HepG2 (cell line): ENCODE results near the gene BCAS1. TPM values are rescaled to one million over a fixed set of nuclear protein-coding genes. Genes with fewer than 3 reads are reported as not detected.

Experiments
- ATAC-seq: fragments of 200-7000 bp; cut with Tn5 transposase; 3 replicates; pipeline ENCODE4 v1.9.1; 2020; ENCODE audit warnings: mild to moderate bottlenecking, moderate library complexity
- BruUV-seq: library from RNA; stranded (reverse); fragments of 400-500 nt; replicated peaks from 2 replicates; lab custom pipeline; 2021; lab: Mats Ljungman, UMichigan
- CTCF ChIA-PET: fragments of 300-600 bp; formaldehyde crosslinking; extraction: SDS; loops from one replicate; lab custom pipeline; 2021; ENCODE audit warnings: low total read pairs, inconsistent platforms, low intra/inter-chr PET ratio; lab: Yijun Ruan, JAX
- POLR2A ChIA-PET: fragments of 350-600 bp; sonication (Branson Sonifier 250); formaldehyde crosslinking; loops from one replicate; lab custom pipeline; 2020; ENCODE audit warnings: antibody characterized with exemption, inconsistent platforms; lab: Yijun Ruan, JAX
- DNase-seq: peaks from one replicate; pipeline ENCODE4 v3.0.0-alpha.2; 2015; ENCODE audit warnings: low spot score
- FAIRE-seq: peaks from 3 replicates; lab custom pipeline; 2011; peaks lifted over from hg19 to GRCh38; lab: Jason Lieb, UNC
- H2AFZ ChIP-seq: one replicate; pipeline ENCODE4 v1.6.1; 2011; ENCODE audit warnings: low read length, inconsistent platforms
- H3K27ac ChIP-seq: fragments of 300-600 bp; 3 replicates; pipeline ENCODE4 v1.8.0; 2011; ENCODE audit warnings: mixed run types, mild to moderate bottlenecking, mixed read lengths, low read length, inconsistent platforms; ENCODE audit not compliant: insufficient read depth; ENCODE audit errors: extremely low read length
- H3K27me3 ChIP-seq, 2 experiments: fragments of 200-600 bp in 1 of 2; 2 replicates in 1 of 2; 3 replicates in 1 of 2; pipeline versions ENCODE4 v1.6.0 to v1.8.0; 2011; ENCODE audit warnings: low read length in 2 of 2, mild to moderate bottlenecking in 2 of 2, moderate library complexity in 2 of 2, inconsistent platforms in 1 of 2; ENCODE audit not compliant: insufficient read depth in 2 of 2, control insufficient read depth in 1 of 2
- H3K36me3 ChIP-seq, 2 experiments: fragments of 200-600 bp in 1 of 2; replicated peaks in 1 of 2; 2 replicates in 1 of 2; 3 replicates in 1 of 2; pipeline versions ENCODE4 v1.5.1 to v1.8.0; 2011; ENCODE audit warnings: low read length in 2 of 2, inconsistent platforms in 1 of 2; ENCODE audit not compliant: insufficient read depth in 2 of 2, control insufficient read depth in 1 of 2
- H3K4me1 ChIP-seq: 2 replicates; pipeline ENCODE4 v1.5.1; 2012; ENCODE audit warnings: low read length, inconsistent platforms; ENCODE audit not compliant: insufficient read depth
- H3K4me2 ChIP-seq: 2 replicates; pipeline ENCODE4 v1.6.0; 2011; ENCODE audit warnings: low read depth, low read length, inconsistent platforms
- H3K4me3 ChIP-seq, 3 experiments: fragments of 200-600 bp in 1 of 3; sonication (generic), shearing (Covaris generic) in 1 of 3; replicated peaks in 1 of 3; 2 replicates each; pipeline ENCODE4 v1.5.1; 2011 to 2016; ENCODE audit warnings: low read length in 3 of 3, inconsistent platforms in 2 of 3, low read depth in 2 of 3, mild to moderate bottlenecking in 2 of 3, control low read depth in 1 of 3, mixed read lengths in 1 of 3; ENCODE audit not compliant: insufficient read depth in 1 of 3
- H3K79me2 ChIP-seq: one replicate; pipeline ENCODE4 v1.6.1; 2011; ENCODE audit warnings: low read length, inconsistent platforms; ENCODE audit not compliant: insufficient read depth
- H3K9ac ChIP-seq: 2 replicates; pipeline ENCODE4 v1.6.0; 2011; ENCODE audit warnings: mild to moderate bottlenecking, low read depth, low read length, inconsistent platforms; ENCODE audit not compliant: insufficient read depth
- H3K9me3 ChIP-seq: 2 replicates; pipeline ENCODE4 v1.5.1; 2012; ENCODE audit warnings: mild to moderate bottlenecking, low read length
- H4K20me1 ChIP-seq: 2 replicates; pipeline ENCODE4 v1.6.0; 2011; ENCODE audit warnings: inconsistent platforms, mild to moderate bottlenecking, low read length, moderate library complexity; ENCODE audit not compliant: insufficient read depth
- CREB1 ChIP-seq, 2 experiments: fragments of 450-650 bp in 1 of 2; IDR thresholded peaks; 2 replicates each; pipeline ENCODE4 v1.6.1; 2016 to 2017; ENCODE audit warnings: control low read depth in 1 of 2, mild to moderate bottlenecking in 1 of 2, missing compliant biosample characterization in 1 of 2, missing genetic modification characterization in 1 of 2
- MAFK ChIP-seq, 2 experiments: IDR thresholded peaks in 1 of 2; conservative IDR thresholded peaks in 1 of 2; 2 replicates each; pipeline ENCODE4 v1.6.1; 2011; ENCODE audit warnings: improper control_type of control experiment in 2 of 2, low read length in 2 of 2
- MIER2 ChIP-seq: IDR thresholded peaks from 2 replicates; pipeline ENCODE4 v1.6.1; 2016; ENCODE audit warnings: missing biosample characterization, missing genetic modification reagents
- NFE2L1 ChIP-seq: sonication (generic); formaldehyde crosslinking; IDR thresholded peaks from 2 replicates; pipeline ENCODE4 v1.4.0; 2020; ENCODE audit warnings: missing genetic modification reagents, mild to moderate bottlenecking, borderline replicate concordance
- SMARCE1 ChIP-seq: fragments of 450-650 bp; IDR thresholded peaks from 2 replicates; pipeline ENCODE4 v1.6.1; 2017; ENCODE audit warnings: borderline replicate concordance
- YEATS4 ChIP-seq: sonication (generic); formaldehyde crosslinking; IDR thresholded peaks from 2 replicates; pipeline ENCODE4 v1.4.0; 2020; ENCODE audit warnings: missing genetic modification reagents, borderline replicate concordance
- ZNF570 ChIP-seq: sonication (generic); formaldehyde crosslinking; IDR thresholded peaks from 2 replicates; pipeline ENCODE4 v1.4.0; 2020; ENCODE audit warnings: mild to moderate bottlenecking, missing genetic modification reagents, borderline replicate concordance
- ZNF660 ChIP-seq: sonication (generic); formaldehyde crosslinking; IDR thresholded peaks from 2 replicates; pipeline ENCODE4 v1.5.1; 2020; ENCODE audit warnings: mild to moderate bottlenecking, low read depth, missing genetic modification reagents, borderline replicate concordance
- ZNF670 ChIP-seq: sonication (generic); formaldehyde crosslinking; IDR thresholded peaks from 2 replicates; pipeline ENCODE4 v1.8.0; 2022; ENCODE audit warnings: mild to moderate bottlenecking, missing genetic modification reagents, borderline replicate concordance
- WGBS: methylation state at CpG from one replicate; pipeline ENCODE4 v1.1.6; 2017; ENCODE audit warnings: low lambda C conversion rate; 5-methylcytosine and 5-hydroxymethylcytosine counted together
- in situ Hi-C: cut with HindIII; loops from 2 replicates; pipeline ENCODE4 v1.10.0; 2017; ENCODE audit warnings: low pct_unique_long_range_greater_than_20kb; ENCODE audit not compliant: extremely low pct_ligation_motif_present
- intact Hi-C: fragments of 100-400 bp; cut with micrococcal nuclease; formaldehyde crosslinking; loops from one replicate; pipeline ENCODE4 v1.10.0; 2022; ENCODE audit not compliant: unreplicated experiment
- polyA plus RNA-seq, 8 experiments: library from polyadenylated mRNA; depleted of rRNA in 3 of 8; stranded (reverse) in 7 of 8; unstranded in 1 of 8; fragments of >200 nt; fragmentation: Illumina TruSeq in 4 of 8; extraction: Trizol in 4 of 8; gene quantifications; 2 replicates each; pipeline versions ENCODE4 v1.2.1 to v1.2.3, GENCODE V29; 2011 to 2016; ENCODE audit warnings: low read depth in 4 of 8, missing spikeins in 1 of 8, mixed read lengths in 1 of 8; ENCODE audit not compliant: insufficient read depth in 1 of 8
- total RNA-seq, 5 experiments: library from RNA; depleted of rRNA; stranded (reverse); fragments of >200 nt; fragmentation: Illumina TruSeq; extraction: Trizol; gene quantifications; 2 replicates each; pipeline ENCODE4 v1.2.3, GENCODE V29; 2016; ENCODE audit warnings: low read depth in 1 of 5
- TF ChIP-seq, protein P1 (sequence below): sonication (generic); formaldehyde crosslinking; IDR thresholded peaks from 2 replicates; pipeline ENCODE4 v1.8.0; 2022; ENCODE audit warnings: mild to moderate bottlenecking, missing genetic modification reagents, borderline replicate concordance
- TF ChIP-seq, protein P2 (sequence below): sonication (generic); formaldehyde crosslinking; IDR thresholded peaks from 2 replicates; pipeline ENCODE4 v1.5.0; 2020; ENCODE audit warnings: mild to moderate bottlenecking, missing genetic modification reagents
- TF ChIP-seq, protein P3 (sequence below): sonication (generic); formaldehyde crosslinking; IDR thresholded peaks from 2 replicates; pipeline ENCODE4 v1.5.0; 2020; ENCODE audit warnings: mild to moderate bottlenecking, missing genetic modification reagents, moderate library complexity

BCAS1 gene
- total and polyA plus RNA-seq, 2 of the 13 experiments (the other 11 are each of a cell fraction or from before 2014, with no cell fraction given), result 0.55 to 0.91 TPM

DNA sequence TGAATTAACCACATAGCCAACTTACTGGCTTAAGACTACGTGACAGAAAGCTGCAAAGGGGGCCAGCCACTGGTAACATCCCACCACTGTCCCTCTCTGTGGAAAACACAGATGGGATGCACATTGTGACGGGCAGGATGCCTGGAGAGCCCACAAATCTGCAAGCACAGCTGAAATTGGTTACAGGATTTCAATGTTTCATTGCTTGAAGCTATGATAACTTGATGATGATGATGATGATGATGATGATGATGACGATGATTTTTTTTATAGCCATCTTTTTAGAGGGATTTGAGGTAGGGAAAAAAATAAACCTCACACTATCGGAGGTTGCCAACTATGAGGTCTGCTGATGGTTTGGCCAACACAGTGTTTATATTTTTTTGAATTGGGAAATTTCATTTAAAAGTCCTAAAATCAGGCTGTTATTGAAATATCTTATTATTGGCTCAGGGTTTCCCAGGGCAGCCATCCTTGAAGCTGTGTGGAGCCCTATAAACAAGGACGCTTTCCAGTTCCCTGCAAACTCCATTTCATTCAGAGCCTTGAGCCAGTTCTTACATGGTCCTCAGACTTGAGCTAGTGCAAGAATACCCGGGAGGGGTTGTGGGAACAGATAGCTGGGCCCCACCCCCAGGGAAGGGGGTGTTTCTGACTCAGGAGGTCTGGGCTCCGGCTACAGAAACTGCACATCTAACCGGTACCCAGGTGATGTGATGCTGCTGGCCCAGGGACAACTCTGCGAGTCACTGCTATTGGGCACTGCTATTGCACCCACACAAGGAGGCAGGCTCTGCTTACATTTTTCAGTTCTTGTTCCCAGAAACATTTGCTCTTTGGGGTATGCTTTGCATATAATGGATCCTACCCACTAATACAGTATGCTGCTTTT, 27.1 kb downstream of the BCAS1 start:
- CTCF ChIA-PET, result no interaction called here

DNA sequence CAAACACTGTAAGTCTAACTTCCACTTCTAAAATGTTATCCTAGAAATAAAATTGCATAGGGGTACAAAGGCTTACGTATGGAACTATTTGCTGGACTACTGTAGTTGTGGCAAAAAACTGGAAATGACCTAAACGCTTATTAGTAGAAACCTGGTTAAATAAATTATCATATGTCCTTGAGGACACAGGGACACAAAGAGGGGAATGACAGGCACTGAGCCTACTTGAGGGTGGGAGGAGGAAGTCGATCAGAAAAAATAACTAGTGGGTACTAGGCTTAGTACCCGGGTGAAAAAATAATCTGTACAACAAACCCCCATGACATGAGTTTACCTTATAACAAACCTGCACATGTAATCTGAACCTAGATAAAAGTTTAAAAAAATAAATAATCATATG, 28.4 kb downstream of the BCAS1 start:
- POLR2A ChIA-PET, result no interaction called here
- H3K4me3 ChIP-seq, result no peak overlapping the region
- no peaks in the 10 kb centered on the region for H3K79me2 ChIP-seq
- H3K9ac ChIP-seq, result no peak overlapping the region
- intact Hi-C loops, result no loop called here
- H3K27ac ChIP-seq, result no peak overlapping the region
- CTCF ChIA-PET, result no interaction called here
- H3K27me3 ChIP-seq, result no peaks in the 10 kb centered on the region
- no peaks in the 10 kb centered on the region for H3K4me1 ChIP-seq
- no peak overlapping the region for H3K4me2 ChIP-seq
- BruUV-seq, result no TSS peak
- 66% methylated on average over 4 of the region's 4 CpGs for WGBS
- ATAC-seq, result no peak
- no peak for FAIRE-seq
- no peaks in the 10 kb centered on the region for H3K9me3 ChIP-seq
- no peaks in the 10 kb centered on the region for H3K36me3 ChIP-seq
- no peaks in the 10 kb centered on the region for H4K20me1 ChIP-seq
- no peak for DNase-seq
- in situ Hi-C loops, result no loop called here
- no peak overlapping the region for H2AFZ ChIP-seq
- TF ChIP-seq ZNF660 (CRISPR knock-in tag) (no peak), ZNF670 (CRISPR knock-in tag) (no peak), ZNF570 (CRISPR knock-in tag) (no peak), MIER2 (no peak), YEATS4 (CRISPR knock-in tag) (no peak), NFE2L1 (no peak)
- TF ChIP-seq, protein P1, sequence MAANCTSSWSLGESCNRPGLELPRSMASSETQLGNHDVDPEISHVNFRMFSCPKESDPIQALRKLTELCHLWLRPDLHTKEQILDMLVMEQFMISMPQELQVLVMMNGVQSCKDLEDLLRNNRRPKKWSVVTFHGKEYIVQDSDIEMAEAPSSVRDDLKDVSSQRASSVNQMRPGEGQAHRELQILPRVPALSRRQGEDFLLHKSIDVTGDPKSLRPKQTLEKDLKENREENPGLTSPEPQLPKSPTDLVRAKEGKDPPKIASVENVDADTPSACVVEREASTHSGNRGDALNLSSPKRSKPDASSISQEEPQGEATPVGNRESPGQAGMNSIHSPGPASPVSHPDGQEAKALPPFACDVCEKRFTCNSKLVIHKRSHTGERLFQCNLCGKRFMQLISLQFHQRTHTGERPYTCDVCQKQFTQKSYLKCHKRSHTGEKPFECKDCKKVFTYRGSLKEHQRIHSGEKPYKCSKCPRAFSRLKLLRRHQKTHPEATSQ (CRISPR knock-in tag), result no peak
- TF ChIP-seq, protein P2, sequence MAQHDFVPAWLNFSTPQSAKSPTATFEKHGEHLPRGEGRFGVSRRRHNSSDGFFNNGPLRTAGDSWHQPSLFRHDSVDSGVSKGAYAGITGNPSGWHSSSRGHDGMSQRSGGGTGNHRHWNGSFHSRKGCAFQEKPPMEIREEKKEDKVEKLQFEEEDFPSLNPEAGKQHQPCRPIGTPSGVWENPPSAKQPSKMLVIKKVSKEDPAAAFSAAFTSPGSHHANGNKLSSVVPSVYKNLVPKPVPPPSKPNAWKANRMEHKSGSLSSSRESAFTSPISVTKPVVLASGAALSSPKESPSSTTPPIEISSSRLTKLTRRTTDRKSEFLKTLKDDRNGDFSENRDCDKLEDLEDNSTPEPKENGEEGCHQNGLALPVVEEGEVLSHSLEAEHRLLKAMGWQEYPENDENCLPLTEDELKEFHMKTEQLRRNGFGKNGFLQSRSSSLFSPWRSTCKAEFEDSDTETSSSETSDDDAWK, result no peak

More for the DNA sequence above, 27.1 kb downstream of the BCAS1 start:
- intact Hi-C loops, result no loop called here
- POLR2A ChIA-PET, result no interaction called here
- H3K27ac ChIP-seq, result no peak overlapping the region
- no TSS peak for BruUV-seq
- DNase-seq, result no peak
- in situ Hi-C loops, result no loop called here
- H3K79me2 ChIP-seq, result no peaks in the 10 kb centered on the region
- ATAC-seq, result no peak
- no peaks in the 10 kb centered on the region for H3K36me3 ChIP-seq
- H3K9ac ChIP-seq, result no peak overlapping the region
- H4K20me1 ChIP-seq, result no peaks in the 10 kb centered on the region
- no peaks in the 10 kb centered on the region for H3K9me3 ChIP-seq
- H3K27me3 ChIP-seq, result no peaks in the 10 kb centered on the region
- no peak for FAIRE-seq
- no peaks in the 10 kb centered on the region for H3K4me1 ChIP-seq
- no peak overlapping the region for H2AFZ ChIP-seq
- no peak for TF ChIP-seq SMARCE1
- peak; percentile 93 for TF ChIP-seq CREB1 (IDR thresholded peaks at IDR 0.05)
- no peak for TF ChIP-seq CREB1 (CRISPR knock-in tag; IDR thresholded peaks at IDR 0.05)
- TF ChIP-seq MAFK (conservative IDR thresholded peaks at IDR 0.05 in 1 of 2, IDR thresholded peaks at IDR 0.05 in 1 of 2; ENCODE audit: low read length in 2 of 2), result peak; percentile 58 to 60; a peak in 2 of 4 replicates
- TF ChIP-seq, protein P3, sequence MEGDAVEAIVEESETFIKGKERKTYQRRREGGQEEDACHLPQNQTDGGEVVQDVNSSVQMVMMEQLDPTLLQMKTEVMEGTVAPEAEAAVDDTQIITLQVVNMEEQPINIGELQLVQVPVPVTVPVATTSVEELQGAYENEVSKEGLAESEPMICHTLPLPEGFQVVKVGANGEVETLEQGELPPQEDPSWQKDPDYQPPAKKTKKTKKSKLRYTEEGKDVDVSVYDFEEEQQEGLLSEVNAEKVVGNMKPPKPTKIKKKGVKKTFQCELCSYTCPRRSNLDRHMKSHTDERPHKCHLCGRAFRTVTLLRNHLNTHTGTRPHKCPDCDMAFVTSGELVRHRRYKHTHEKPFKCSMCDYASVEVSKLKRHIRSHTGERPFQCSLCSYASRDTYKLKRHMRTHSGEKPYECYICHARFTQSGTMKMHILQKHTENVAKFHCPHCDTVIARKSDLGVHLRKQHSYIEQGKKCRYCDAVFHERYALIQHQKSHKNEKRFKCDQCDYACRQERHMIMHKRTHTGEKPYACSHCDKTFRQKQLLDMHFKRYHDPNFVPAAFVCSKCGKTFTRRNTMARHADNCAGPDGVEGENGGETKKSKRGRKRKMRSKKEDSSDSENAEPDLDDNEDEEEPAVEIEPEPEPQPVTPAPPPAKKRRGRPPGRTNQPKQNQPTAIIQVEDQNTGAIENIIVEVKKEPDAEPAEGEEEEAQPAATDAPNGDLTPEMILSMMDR (CRISPR knock-in tag), result 0 out of 2 replicates have a peak, but pooled peaks have one; percentile 14
- no peak overlapping the region for H3K4me3 ChIP-seq
- H3K4me2 ChIP-seq, result no peak overlapping the region
- 67% methylated on average over 9 of the region's 9 CpGs for WGBS
